ENCODE results near the gene CEP63.

Gene CEP63

DNA sequence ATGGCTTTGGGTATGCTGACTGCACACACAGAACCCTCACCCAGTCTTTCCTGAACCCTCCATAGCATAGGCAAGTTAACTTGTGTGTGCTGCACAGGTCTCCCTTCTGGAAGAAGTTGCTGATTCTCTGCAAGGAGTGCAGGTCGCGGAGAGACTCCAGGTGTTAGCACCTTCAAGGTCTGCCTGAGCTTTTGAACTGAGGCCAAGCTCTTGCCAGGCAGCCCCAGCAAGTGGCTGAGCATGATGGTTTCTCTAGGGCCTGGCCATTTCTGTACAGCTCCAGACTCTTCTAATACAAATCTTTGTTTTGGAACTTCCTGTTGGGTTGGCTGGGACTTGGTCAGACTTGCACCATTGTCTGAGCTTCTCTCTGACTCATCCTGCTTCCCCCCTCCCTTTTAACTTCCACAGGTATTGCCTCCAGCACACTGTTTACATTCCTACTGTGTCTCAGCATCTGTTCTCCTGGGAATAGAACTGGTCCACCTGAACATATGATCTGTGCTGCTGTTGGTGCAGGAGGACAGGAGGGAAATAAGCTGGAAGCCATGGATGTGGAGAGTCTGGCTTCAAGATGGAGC lies 111.6 kb downstream of the CEP63 start:
- no peaks in the 10 kb centered on the region for H3K4me1 ChIP-seq (ENCODE audit: insufficient read depth, low read length)
- no peaks in the 10 kb centered on the region for H3K36me3 ChIP-seq (ENCODE audit: insufficient read depth, low read length)
- H3K9me3 ChIP-seq (ENCODE audit: control insufficient read depth, insufficient read depth, low read length): no peaks in the 10 kb centered on the region
- no peak overlapping the region for H3K9ac ChIP-seq (ENCODE audit: low read depth, low read length)

GRCh38 chr3:134598763-134599545 lies 113.1 kb downstream of the CEP63 start:
- no peaks in the 10 kb centered on the region for H3K36me3 ChIP-seq (ENCODE audit: insufficient read depth, low read length)
- no peaks in the 10 kb centered on the region for H3K4me1 ChIP-seq (ENCODE audit: insufficient read depth, low read length)
- H3K9ac ChIP-seq (ENCODE audit: low read depth, low read length): no peak overlapping the region
- no peaks in the 10 kb centered on the region for H3K9me3 ChIP-seq (ENCODE audit: control insufficient read depth, insufficient read depth, low read length)

GRCh38 chr3:134600206-134600605 lies 114.3 kb downstream of the CEP63 start:
- Histone ChIP-seq H3K4me1 (ENCODE audit: insufficient read depth, low read length) (no peaks in the 10 kb centered on the region), H3K36me3 (ENCODE audit: insufficient read depth, low read length) (no peaks in the 10 kb centered on the region), H3K9me3 (ENCODE audit: control insufficient read depth, insufficient read depth, low read length) (no peaks in the 10 kb centered on the region), H3K9ac (ENCODE audit: low read depth, low read length) (no peak overlapping the region)

DNA sequence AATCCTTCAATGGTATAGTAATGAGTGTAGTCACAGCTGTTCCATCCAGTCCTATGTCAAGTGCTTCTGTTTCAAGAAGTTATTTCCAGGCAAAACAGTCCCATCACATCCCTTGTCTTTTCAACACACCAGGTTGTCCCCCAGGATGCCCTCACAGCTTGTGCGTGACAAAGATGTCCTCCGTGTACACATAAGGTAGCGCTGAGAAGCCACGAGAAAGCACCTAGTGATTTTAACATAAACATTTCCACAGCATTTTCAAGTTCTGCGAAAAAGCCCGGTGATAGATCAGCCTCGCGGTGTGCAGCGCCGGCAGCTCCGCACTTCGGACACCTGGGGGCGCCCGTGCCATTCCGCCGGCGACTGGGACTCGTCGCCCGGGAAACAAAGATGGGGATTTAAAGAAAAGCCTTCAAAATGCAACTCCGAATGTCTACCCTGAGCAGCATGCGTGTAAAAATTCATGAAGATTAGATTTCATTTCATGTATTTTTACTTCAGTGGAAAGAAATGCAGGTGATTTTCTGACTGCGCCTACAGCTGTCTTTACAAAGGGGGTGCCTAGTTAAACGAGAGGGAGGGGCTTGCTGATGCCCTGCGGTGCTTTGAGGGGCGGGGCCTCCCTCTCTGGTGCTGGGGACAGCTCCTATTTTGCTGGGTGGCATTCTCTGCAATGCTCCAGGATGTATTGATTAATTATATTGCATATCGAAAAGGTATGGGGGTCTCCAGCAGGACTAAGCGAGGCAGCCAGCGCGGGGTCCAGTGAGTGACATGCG lies 115.0 kb downstream of the CEP63 start:
- Histone ChIP-seq H3K9me3 (ENCODE audit: control insufficient read depth, insufficient read depth, low read length) (no peaks in the 10 kb centered on the region), H3K4me1 (ENCODE audit: insufficient read depth, low read length) (no peaks in the 10 kb centered on the region), H3K36me3 (ENCODE audit: insufficient read depth, low read length) (no peaks in the 10 kb centered on the region), H3K9ac (ENCODE audit: low read depth, low read length) (no peak overlapping the region; the same call in 1 of the 2 replicates)

DNA sequence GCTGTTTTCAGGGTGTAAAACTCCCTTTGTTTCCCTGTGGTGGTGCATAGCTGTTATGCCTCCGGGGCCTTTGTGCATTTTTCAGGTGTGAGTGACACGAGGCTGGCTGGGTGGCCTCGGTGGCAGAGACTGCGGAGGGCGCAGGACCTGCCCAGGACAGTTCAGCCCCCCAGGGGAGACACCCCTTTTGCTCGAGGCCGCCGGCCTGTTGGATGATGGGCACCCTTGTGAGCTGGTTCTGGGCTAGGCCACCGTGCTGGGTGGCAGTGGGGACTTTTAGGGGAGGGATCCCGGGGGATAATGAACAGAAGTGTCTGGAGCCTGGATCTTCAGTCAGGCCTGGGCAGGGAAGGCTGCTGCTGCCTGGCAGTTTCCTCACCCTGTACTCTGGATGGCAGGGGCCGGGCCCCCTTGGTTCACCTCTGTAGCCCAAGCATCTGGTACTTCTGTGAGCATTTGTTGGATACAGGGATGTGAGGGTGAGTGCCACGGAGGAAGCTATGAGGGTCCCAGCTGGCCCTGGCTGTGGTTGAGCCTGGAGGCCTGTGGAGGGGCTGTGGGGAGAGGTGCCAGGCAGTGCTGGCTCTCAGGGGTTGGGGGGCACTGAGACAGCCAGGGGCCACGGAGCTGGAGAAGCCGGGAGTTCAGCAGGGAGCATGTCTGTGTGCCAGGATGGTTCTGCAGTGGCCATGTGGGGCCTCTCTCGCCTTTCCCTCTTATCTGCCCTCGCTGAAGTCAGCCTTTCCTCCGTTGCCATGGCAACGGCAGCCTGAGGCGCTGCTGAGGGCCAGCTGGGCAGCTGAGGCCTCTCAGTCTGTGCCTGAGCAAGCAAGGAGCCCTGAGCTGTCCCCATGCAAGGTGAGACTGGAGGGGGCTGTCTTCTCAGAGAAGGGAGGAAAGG lies 115.9 kb downstream of the CEP63 start:
- Histone ChIP-seq H3K9me3 (ENCODE audit: control insufficient read depth, insufficient read depth, low read length) (no peaks in the 10 kb centered on the region), H3K36me3 (ENCODE audit: insufficient read depth, low read length) (no peaks in the 10 kb centered on the region), H3K9ac (ENCODE audit: low read depth, low read length) (no peak overlapping the region), H3K4me1 (ENCODE audit: insufficient read depth, low read length) (no peaks in the 10 kb centered on the region)

DNA sequence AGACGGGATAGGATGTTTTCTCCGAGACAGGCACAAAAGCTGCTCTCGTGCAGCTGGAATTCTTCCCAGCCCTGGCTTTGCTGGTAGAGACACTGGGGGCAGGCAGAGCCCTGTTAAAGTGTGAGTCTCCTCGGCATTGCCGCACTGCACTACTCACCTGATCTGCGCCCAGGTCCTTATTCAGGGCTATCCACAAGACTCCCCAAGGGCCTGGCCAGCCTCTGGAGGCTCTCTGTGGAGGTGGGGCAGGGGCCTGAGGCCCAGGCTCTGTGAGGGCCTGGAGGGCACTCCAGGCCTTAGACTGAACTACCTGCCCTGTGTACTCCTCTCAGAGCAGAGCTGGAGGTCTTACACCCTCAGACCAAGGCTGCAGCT lies 116.6 kb downstream of the CEP63 start:
- no peaks in the 10 kb centered on the region for H3K36me3 ChIP-seq (ENCODE audit: insufficient read depth, low read length)
- H3K9me3 ChIP-seq (ENCODE audit: control insufficient read depth, insufficient read depth, low read length): no peaks in the 10 kb centered on the region
- H3K4me1 ChIP-seq (ENCODE audit: insufficient read depth, low read length): no peaks in the 10 kb centered on the region
- no peak overlapping the region for H3K9ac ChIP-seq (ENCODE audit: low read depth, low read length)

DNA sequence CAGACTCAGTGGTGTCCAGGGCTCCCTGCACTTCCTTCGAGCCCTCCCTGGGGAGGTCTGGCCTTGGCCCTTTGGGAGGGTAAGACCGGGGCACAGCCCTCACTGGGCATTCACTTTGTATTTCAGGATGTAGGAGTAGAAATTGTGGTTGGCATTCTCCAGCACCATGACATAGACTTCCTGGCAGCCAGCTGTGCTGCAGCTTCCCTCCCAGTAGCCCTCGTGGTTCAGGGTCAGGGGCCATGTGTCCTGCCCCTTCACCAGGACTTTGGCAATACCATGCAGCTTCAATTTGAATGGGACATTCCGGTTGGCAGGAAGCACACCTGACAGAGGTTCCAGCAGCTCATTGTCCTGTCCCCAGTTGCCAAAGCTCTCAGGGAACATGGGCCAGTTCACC lies 117.6 kb downstream of the CEP63 start:
- Histone ChIP-seq H3K4me1 (ENCODE audit: insufficient read depth, low read length) (no peaks in the 10 kb centered on the region), H3K9ac (ENCODE audit: low read depth, low read length) (no peak overlapping the region), H3K9me3 (ENCODE audit: control insufficient read depth, insufficient read depth, low read length) (no peaks in the 10 kb centered on the region), H3K36me3 (ENCODE audit: insufficient read depth, low read length) (no peaks in the 10 kb centered on the region)

- no peaks in the 10 kb centered on the region for H3K9me3 ChIP-seq (ENCODE audit: control insufficient read depth, insufficient read depth, low read length)
- no peaks in the 10 kb centered on the region for H3K4me1 ChIP-seq (ENCODE audit: insufficient read depth, low read length)
- H3K9ac ChIP-seq (ENCODE audit: low read depth, low read length): no peak overlapping the region
Measured at GRCh38 chr3:134603956-134604355, 118.1 kb downstream of the CEP63 start.

DNA sequence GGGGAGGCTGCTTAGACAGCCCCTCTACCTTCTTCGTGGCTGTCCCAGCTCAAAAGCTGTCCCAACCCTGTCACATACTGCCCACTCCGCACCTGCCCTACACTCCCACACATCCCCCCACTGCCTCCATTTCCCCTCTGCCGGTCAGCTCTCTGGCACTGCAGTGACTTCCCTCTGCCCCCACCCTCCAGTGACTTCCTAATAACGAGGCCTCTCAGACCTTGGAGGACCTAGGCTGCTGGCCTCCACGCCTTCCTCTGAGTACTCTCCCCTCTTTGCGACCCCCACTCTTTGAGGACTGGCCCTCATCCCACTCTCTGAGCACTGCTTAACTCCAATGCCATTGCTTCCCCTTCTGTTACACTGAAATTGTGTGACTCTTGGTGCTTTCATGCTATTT lies 119.7 kb downstream of the CEP63 start:
- Histone ChIP-seq H3K9me3 (ENCODE audit: control insufficient read depth, insufficient read depth, low read length) (no peaks in the 10 kb centered on the region), H3K4me1 (ENCODE audit: insufficient read depth, low read length) (no peaks in the 10 kb centered on the region), H3K36me3 (ENCODE audit: insufficient read depth, low read length) (no peaks in the 10 kb centered on the region), H3K9ac (ENCODE audit: low read depth, low read length) (no peak overlapping the region)

More at GRCh38 chr3:134603956-134604355, 118.1 kb downstream of the CEP63 start:
- H3K36me3 ChIP-seq (ENCODE audit: insufficient read depth, low read length): no peaks in the 10 kb centered on the region

DNA sequence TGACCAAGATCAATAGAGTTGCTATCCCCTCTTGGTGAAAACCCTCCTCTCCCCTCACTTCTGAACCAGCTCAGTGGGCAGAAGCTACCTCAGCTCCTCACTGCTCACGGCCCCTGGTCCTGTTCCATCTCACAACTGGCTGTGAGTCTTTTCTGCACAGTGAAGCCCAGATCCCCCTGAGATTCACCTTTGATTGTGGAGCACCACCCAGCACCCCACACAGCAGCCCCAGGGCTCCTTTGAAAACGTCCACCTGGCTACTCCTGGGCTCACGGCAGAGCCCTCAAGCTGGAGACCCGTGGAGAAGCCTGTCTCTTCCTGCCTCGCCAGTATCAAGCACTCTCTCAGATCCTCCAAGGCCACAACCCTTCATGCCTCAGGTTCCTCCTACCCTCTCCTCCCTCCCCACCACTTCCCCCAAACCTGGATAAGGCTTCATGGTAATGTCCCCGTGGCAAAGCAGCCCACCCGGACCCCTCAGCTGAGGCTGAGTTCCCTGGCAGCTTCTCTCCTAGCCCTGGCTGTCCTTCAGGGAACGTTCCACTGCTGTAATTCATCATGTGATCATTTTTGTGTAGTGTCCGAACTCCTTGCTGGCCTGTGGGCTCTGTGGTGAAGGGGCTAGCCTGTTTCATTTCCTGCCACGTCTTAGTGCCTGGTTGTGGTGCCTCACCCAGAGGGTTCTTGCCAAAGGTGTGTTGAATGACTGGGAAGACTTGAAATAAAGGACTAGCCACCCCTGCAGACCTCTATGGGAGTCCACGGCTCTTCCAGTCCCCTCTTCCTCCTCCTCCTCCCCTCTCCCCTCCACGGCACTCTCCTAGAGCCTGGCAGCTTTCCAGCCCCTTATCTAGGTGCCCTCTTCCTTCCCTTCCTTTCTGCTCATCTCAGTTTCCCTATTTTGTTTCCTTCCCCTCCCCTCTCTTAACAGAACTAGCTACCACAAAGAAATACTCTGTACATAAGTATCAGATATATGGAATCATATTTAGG lies 120.5 kb downstream of the CEP63 start:
- Histone ChIP-seq H3K9ac (ENCODE audit: low read depth, low read length) (no peak overlapping the region), H3K9me3 (ENCODE audit: control insufficient read depth, insufficient read depth, low read length) (no peaks in the 10 kb centered on the region), H3K4me1 (ENCODE audit: insufficient read depth, low read length) (no peaks in the 10 kb centered on the region), H3K36me3 (ENCODE audit: insufficient read depth, low read length) (no peaks in the 10 kb centered on the region)

GRCh38 chr3:134607054-134608022 lies 121.5 kb downstream of the CEP63 start:
- no peak overlapping the region for H3K9ac ChIP-seq (ENCODE audit: low read depth, low read length)
- no peaks in the 10 kb centered on the region for H3K36me3 ChIP-seq (ENCODE audit: insufficient read depth, low read length)
- no peaks in the 10 kb centered on the region for H3K9me3 ChIP-seq (ENCODE audit: control insufficient read depth, insufficient read depth, low read length)
- H3K4me1 ChIP-seq (ENCODE audit: insufficient read depth, low read length): no peaks in the 10 kb centered on the region

- no peaks in the 10 kb centered on the region for H3K36me3 ChIP-seq (ENCODE audit: insufficient read depth, low read length)
- no peak overlapping the region for H3K9ac ChIP-seq (ENCODE audit: low read depth, low read length)
- no peaks in the 10 kb centered on the region for H3K9me3 ChIP-seq (ENCODE audit: control insufficient read depth, insufficient read depth, low read length)
- H3K4me1 ChIP-seq (ENCODE audit: insufficient read depth, low read length): no peaks in the 10 kb centered on the region
Measured at GRCh38 chr3:134608023-134608770, 122.3 kb downstream of the CEP63 start.

Data from ES-I3 (cell line).